GM23338 (cell line): ENCODE data around the gene SHMT1. TPM values are rescaled to one million over a fixed set of nuclear protein-coding genes. Genes with fewer than 3 reads are reported as not detected.

Experiments
- ATAC-seq: fragments of 200-7000 bp; cut with Tn5 transposase; 3 replicates; pipeline ENCODE4 v1.9.1; 2020
- DNase-seq: peaks from one replicate; pipeline ENCODE4 v3.0.0-alpha.2; 2015; ENCODE audit warnings: low spot score
- H2AFZ ChIP-seq: fragments of 200-600 bp; sonication (generic); 2 replicates; pipeline ENCODE4 v1.8.0; 2016; ENCODE audit warnings: antibody characterized with exemption, mild to moderate bottlenecking, moderate library complexity
- H3F3A ChIP-seq: fragments of 200-600 bp; sonication (generic); replicated peaks from 2 replicates; pipeline ENCODE4 v1.8.0; 2017; ENCODE audit warnings: antibody characterized with exemption, mixed run types, low read depth
- H3K27ac ChIP-seq: fragments of 200-600 bp; sonication (generic); 2 replicates; pipeline ENCODE4 v1.6.1; 2016; ENCODE audit warnings: low read depth
- H3K27me3 ChIP-seq: fragments of 200-600 bp; sonication (generic); 2 replicates; pipeline ENCODE4 v1.8.0; 2016; ENCODE audit warnings: mild to moderate bottlenecking, mixed run types, moderate library complexity; ENCODE audit not compliant: insufficient read depth
- H3K36me3 ChIP-seq: fragments of 200-600 bp; sonication (generic); 2 replicates; pipeline ENCODE4 v1.8.0; 2016; ENCODE audit warnings: mild to moderate bottlenecking; ENCODE audit not compliant: insufficient read depth
- H3K4me1 ChIP-seq: fragments of 200-600 bp; sonication (generic); 2 replicates; pipeline ENCODE4 v1.8.0; 2016; ENCODE audit warnings: mild to moderate bottlenecking, moderate library complexity; ENCODE audit not compliant: insufficient read depth
- H3K4me2 ChIP-seq: fragments of 200-600 bp; sonication (generic); 2 replicates; pipeline ENCODE4 v1.7.1; 2017; ENCODE audit warnings: mixed run types
- H3K4me3 ChIP-seq: fragments of 200-600 bp; sonication (generic); 2 replicates; pipeline ENCODE4 v1.6.1; 2016; ENCODE audit warnings: mixed run types
- H3K79me2 ChIP-seq: fragments of 200-600 bp; sonication (generic); replicated peaks from 2 replicates; pipeline ENCODE4 v1.8.0; 2017; ENCODE audit warnings: mild to moderate bottlenecking; ENCODE audit not compliant: insufficient read depth
- H3K9me2 ChIP-seq: fragments of 200-600 bp; sonication (generic); 2 replicates; pipeline ENCODE4 v1.8.0; 2017; ENCODE audit not compliant: insufficient read depth
- H4K20me1 ChIP-seq: fragments of 200-600 bp; sonication (generic); replicated peaks from 2 replicates; pipeline ENCODE4 v1.8.0; 2017; ENCODE audit warnings: mild to moderate bottlenecking; ENCODE audit not compliant: insufficient read depth
- H3K27ac Mint-ChIP-seq: 2 replicates; pipeline ENCODE4 v1.8.0; 2020; ENCODE audit warnings: inconsistent platforms, mild to moderate bottlenecking, moderate library complexity, mixed read lengths
- H3K27me3 Mint-ChIP-seq: 3 replicates; pipeline ENCODE4 v1.8.0; 2022; ENCODE audit warnings: low read depth, mild to moderate bottlenecking, moderate library complexity, mixed read lengths, inconsistent platforms; ENCODE audit not compliant: insufficient read depth, poor library complexity
- H3K36me3 Mint-ChIP-seq: 3 replicates; pipeline ENCODE4 v1.8.0; 2021; ENCODE audit warnings: low read depth, mild to moderate bottlenecking, inconsistent platforms, moderate library complexity, mixed read lengths
- H3K4me1 Mint-ChIP-seq: 3 replicates; pipeline ENCODE4 v1.8.0; 2020; ENCODE audit warnings: mild to moderate bottlenecking, inconsistent platforms, mixed read lengths
- H3K4me3 Mint-ChIP-seq: 3 replicates; pipeline ENCODE4 v1.8.0; 2021; ENCODE audit warnings: moderate library complexity, mild to moderate bottlenecking, inconsistent platforms, mixed read lengths
- H3K9me3 Mint-ChIP-seq: 3 replicates; pipeline ENCODE4 v1.8.0; 2020; ENCODE audit warnings: moderate library complexity, mild to moderate bottlenecking, inconsistent platforms, mixed read lengths
- CREB1 ChIP-seq: fragments of 250-450 bp; sonication (Bioruptor Pico); IDR thresholded peaks from 2 replicates; pipeline ENCODE4 v1.5.0; 2020; ENCODE audit warnings: low read depth, mild to moderate bottlenecking, moderate library complexity
- CTCF ChIP-seq, 2 experiments: fragments of 200-600 bp in 1 of 2; sonication (generic) in 1 of 2; conservative IDR thresholded peaks; 2 replicates each; pipeline versions ENCODE4 v1.5.1 to v1.6.1; 2016 to 2017; ENCODE audit warnings: antibody characterized with exemption in 2 of 2, low read depth in 2 of 2, mild to moderate bottlenecking in 2 of 2, moderate library complexity in 1 of 2
- EZH2phosphoT487 ChIP-seq: fragments of 200-600 bp; sonication (generic); IDR thresholded peaks from one replicate; pipeline ENCODE4 v1.8.1; 2018; ENCODE audit warnings: antibody characterized with exemption; ENCODE audit not compliant: unreplicated experiment
- JUNB ChIP-seq: IDR thresholded peaks from one replicate; pipeline ENCODE4 v1.6.1; 2016; ENCODE audit warnings: antibody characterized with exemption; ENCODE audit not compliant: unreplicated experiment
- POLR2AphosphoS5 ChIP-seq: IDR thresholded peaks from 2 replicates; pipeline ENCODE4 v1.6.1; 2016; ENCODE audit warnings: antibody characterized with exemption, low read depth
- ZNF114 ChIP-seq: fragments of 250-450 bp; sonication (Bioruptor Pico); IDR thresholded peaks from 2 replicates; pipeline ENCODE4 v1.5.0; 2020; ENCODE audit warnings: mild to moderate bottlenecking, moderate library complexity
- ZNF331 ChIP-seq: fragments of 250-450 bp; sonication (Bioruptor Pico); IDR thresholded peaks from 2 replicates; pipeline ENCODE4 v1.5.0; 2020; ENCODE audit warnings: low read depth, mild to moderate bottlenecking, moderate library complexity
- ZNF462 ChIP-seq: fragments of 250-450 bp; sonication (Bioruptor Pico); IDR thresholded peaks from 2 replicates; pipeline ENCODE4 v1.5.0; 2020; ENCODE audit warnings: mild to moderate bottlenecking, moderate library complexity
- polyA plus RNA-seq: library from polyadenylated mRNA; unstranded; fragments of >200 nt; fragmentation: Nextera tagmentation; extraction: Ambion mirVana; gene quantifications from 2 replicates; pipeline ENCODE4 v1.2.1, GENCODE V29; 2016
- total RNA-seq: library from RNA; depleted of rRNA; stranded (reverse); fragments of >200 nt; shearing (Covaris generic); gene quantifications from 2 replicates; pipeline ENCODE4 v1.2.3, GENCODE V29; 2014

SHMT1 gene
- total and polyA plus RNA-seq, 2 experiments from 2014 or later = 22.8 to 33.3 TPM

GRCh38 chr17:18323507-18324139 lies 39.7 kb downstream of the SHMT1 start (continued):
- TF ChIP-seq ZNF462 (CRISPR knock-in tag) (no peak), ZNF114 (CRISPR knock-in tag) (no peak), JUNB (no peak), CREB1 (CRISPR knock-in tag) (no peak), POLR2AphosphoS5 (no peak)

GRCh38 chr17:18323007-18323406 lies 40.3 kb downstream of the SHMT1 start:
- Mint-ChIP-seq H3K4me3 (no peak overlapping the region; the same call in 2 of the 3 replicates), H3K27me3 (peaks cover 13% of the 10 kb centered on the region), H3K9me3 (no peaks in the 10 kb centered on the region; the same call in 2 of the 3 replicates), H3K27ac (no peak overlapping the region), H3K4me1 (peaks cover 8% of the 10 kb centered on the region; the same call in 2 of the 3 replicates), H3K36me3 (peaks cover 39% of the 10 kb centered on the region)
- Histone ChIP-seq H3K4me1 (no peaks in the 10 kb centered on the region; the same call in 1 of the 2 replicates), H4K20me1 (peaks cover 6% of the 10 kb centered on the region), H3K79me2 (peaks cover 24% of the 10 kb centered on the region), H2AFZ (no peak overlapping the region), H3K36me3 (no peaks in the 10 kb centered on the region), H3F3A (peaks cover 6% of the 10 kb centered on the region; the same call in 1 of the 2 replicates), H3K27ac (no peak overlapping the region), H3K27me3 (no peaks in the 10 kb centered on the region), H3K4me3 (no peak overlapping the region), H3K9me2 (no peaks in the 10 kb centered on the region), H3K4me2 (no peak overlapping the region)
- TF ChIP-seq CTCF (conservative IDR thresholded peaks at IDR 0.05; ENCODE audit: low read depth in 2 of 2) (peak; percentile 20 to 31; a peak in 2 of 4 replicates), ZNF331 (CRISPR knock-in tag) (no peak), EZH2phosphoT487 (no peak)
- ATAC-seq = no peak
- DNase-seq = no peak
